HG03378 (cell line): ENCODE measurements around the gene MARK4.
"Not testable (repeated sequence)": the region's sequence is repeated elsewhere in the genome, so short reads cannot be mapped to it uniquely, and the experiment has no call there.

Source experiments
- ATAC-seq: cut with Tn5 transposase; IDR thresholded peaks from one replicate; pipeline ENCODE4 v1.9.1; 2021; ENCODE audit warnings: mild to moderate bottlenecking, moderate library complexity; ENCODE audit not compliant: unreplicated experiment

MARK4 gene

GRCh38 chr19:45243144-45243732 is 7.8 kb upstream of the MARK4 start:
- ATAC-seq: no peak

- no peak for ATAC-seq
Measured at GRCh38 chr19:45244133-45244794, 6.8 kb upstream of the MARK4 start.

GRCh38 chr19:45245334-45245787 is 5.7 kb upstream of the MARK4 start, which contains the start of gene EXOC3L2:
Gene EXOC3L2, minus strand, starts transcription at chr19:45245407. Its CDS starts 6,362 bp downstream, at chr19:45239045.
- ATAC-seq: no peak

GRCh38 chr19:45245826-45246225 is 5.2 kb upstream of the MARK4 start:
- no peak for ATAC-seq

GRCh38 chr19:45247136-45247535 is 3.9 kb upstream of the MARK4 start:
- ATAC-seq: no peak

GRCh38 chr19:45249261-45250033 is 1.6 kb upstream of the MARK4 start:
- ATAC-seq: no peak

GRCh38 chr19:45250216-45250831 is 747 bp upstream of the MARK4 start:
- no peak for ATAC-seq

GRCh38 chr19:45251452-45252354 is 632 bp downstream of the MARK4 start:
- no peak for ATAC-seq

GRCh38 chr19:45253396-45254027 is 2.4 kb downstream of the MARK4 start:
- no peak for ATAC-seq

- no peak for ATAC-seq
Measured at GRCh38 chr19:45254044-45254531, 3.0 kb downstream of the MARK4 start.

- no peak for ATAC-seq
Measured at GRCh38 chr19:45255611-45256157, 4.6 kb downstream of the MARK4 start.

GRCh38 chr19:45256836-45257235 is 5.8 kb downstream of the MARK4 start:
- ATAC-seq: no peak

- ATAC-seq: no peak
Measured at GRCh38 chr19:45258862-45259261, 7.8 kb downstream of the MARK4 start.

GRCh38 chr19:45262570-45262969 is 11.5 kb downstream of the MARK4 start:
- no peak for ATAC-seq

- ATAC-seq: no peak
Measured at GRCh38 chr19:45263013-45263412, 11.9 kb downstream of the MARK4 start.

- ATAC-seq: no peak
Measured at GRCh38 chr19:45264781-45265317, 13.8 kb downstream of the MARK4 start.

GRCh38 chr19:45265375-45265774 is 14.3 kb downstream of the MARK4 start:
- no peak for ATAC-seq

- no peak for ATAC-seq
Measured at GRCh38 chr19:45267296-45267695, 16.2 kb downstream of the MARK4 start.

- not testable (repeated sequence) for ATAC-seq
Measured at GRCh38 chr19:45269939-45270338, 18.9 kb downstream of the MARK4 start.
